Measurements from ENCODE around the gene PIMREG.

Gene PIMREG, protein sequence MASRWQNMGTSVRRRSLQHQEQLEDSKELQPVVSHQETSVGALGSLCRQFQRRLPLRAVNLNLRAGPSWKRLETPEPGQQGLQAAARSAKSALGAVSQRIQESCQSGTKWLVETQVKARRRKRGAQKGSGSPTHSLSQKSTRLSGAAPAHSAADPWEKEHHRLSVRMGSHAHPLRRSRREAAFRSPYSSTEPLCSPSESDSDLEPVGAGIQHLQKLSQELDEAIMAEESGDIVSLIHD

DNA sequence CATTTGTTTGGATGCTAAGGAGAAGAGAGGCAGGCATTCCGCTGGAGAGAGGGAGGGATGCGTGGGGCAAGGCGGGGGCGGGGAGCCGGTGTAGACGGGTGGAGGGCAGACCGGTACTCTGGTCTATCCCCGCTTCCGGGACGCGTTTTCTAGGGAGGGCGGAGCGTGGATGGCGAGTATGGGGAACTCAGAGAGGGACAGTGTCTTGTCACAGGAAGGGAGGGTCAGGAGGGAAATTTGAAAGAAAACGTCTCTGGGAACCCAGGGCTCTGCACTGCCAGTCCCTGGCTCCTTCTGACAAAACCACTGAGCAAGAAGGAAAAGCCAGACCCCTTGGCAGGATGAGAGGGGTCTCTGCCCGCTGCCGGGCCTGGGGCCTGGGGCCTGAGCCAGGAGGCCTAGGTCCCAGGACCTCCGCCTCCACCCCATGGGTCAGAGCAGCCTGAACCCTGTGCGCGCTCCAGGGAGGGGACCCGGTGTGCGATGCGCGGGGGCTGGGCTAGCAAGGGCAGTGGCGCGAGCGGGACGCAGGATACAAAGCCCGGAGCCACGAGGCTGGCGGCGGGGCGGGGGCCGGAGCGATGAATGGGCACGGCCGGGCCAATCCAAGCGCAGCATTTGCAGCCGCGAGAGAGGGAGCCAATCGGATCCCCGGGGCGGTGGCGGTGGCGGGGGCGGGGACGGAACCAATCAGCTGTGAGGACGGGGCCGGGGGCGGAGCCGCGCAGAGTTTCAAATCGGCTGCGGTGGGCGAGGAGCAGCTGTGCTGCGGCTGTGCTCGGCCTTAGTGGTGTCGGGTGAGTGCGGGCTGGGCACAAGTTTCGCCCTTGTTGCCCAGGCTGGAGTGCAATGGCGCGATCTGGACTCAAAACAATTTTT, at the start of gene PIMREG:
PIMREG (plus strand) TSS at position 764 of the 879 bp plus-strand sequence. CDS start 656 bp downstream, outside the sequence.
- DNase-seq, result peak; percentile 69

DNA sequence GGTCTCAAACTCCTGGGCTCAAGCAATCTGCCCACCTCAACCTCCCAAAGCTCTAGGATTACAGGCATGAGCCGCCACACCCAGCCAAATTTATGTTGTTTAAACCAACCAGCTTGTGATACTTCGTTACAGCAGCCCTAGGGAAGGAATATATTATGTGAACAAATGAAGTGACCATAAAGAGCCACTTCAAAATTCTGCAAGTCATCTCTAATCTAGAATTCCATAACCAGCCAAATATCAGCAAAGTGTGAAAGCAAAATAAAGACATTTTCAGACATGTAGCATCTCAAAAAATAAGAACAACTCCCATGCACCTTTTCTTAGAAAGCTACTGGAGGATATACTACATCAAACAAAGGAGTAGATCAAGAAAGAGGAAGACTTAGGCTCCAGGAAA, 45.3 kb upstream of the PIMREG start:
- DNase-seq, result no peak

DNA sequence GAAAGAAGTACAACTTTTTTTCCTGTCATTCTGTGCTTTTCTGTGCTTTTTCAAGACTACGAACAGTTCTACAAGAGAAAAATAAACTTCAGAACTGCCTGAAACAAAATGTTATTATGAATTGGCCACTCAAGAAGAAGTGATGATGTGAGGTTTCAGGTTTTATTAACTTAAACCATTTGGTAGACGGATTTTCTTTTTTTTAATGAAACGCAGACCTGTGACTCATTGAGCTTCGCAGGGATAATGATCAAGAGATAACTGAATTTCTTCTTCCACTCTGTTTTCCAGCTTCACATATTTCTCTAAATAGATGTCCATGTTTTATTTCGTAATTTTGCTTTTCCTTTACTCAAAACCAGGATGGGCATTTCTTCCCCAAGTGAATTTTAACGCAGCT, 42.0 kb upstream of the PIMREG start:
- DNase-seq, result no peak

DNA sequence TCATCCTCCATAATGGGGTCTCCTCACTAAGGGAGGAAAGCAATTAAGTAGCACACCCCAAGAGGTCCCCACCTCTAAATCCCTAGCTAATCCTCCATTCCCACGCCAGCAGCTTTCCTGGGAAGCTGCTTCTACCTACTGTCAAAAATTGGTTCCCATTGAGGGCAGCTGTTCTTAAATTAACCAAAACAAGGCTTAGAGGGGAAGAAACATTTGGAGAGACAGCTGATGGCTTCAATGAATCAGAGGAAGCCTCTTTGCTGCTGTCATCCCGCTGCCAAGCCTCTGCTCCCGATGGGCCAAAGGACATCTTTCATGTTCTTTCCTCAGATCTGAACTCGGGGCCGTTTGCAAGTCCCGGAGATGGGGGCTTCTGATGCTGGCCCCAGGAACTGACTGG, 36.0 kb upstream of the PIMREG start:
- no peak for DNase-seq

DNA sequence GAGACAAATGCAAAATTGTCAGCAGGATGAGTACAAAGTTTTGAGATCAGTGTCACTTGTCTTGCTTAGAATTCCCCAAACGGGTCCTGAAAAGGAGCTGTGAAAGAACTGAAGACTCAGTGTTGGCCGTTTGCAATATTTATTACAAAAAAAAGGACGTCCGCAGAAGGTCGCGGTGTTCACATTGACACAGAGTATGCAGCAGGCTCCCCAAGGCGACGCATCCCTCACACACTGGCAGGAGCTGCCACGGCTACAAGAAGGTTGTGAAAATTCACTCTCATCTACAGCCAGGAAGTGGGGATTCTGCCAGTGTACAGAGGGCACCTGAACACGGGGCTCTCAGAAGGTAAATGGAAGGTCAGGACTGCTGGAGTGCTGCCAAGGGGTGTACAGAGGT, 35.5 kb upstream of the PIMREG start:
- DNase-seq, result no peak

DNA sequence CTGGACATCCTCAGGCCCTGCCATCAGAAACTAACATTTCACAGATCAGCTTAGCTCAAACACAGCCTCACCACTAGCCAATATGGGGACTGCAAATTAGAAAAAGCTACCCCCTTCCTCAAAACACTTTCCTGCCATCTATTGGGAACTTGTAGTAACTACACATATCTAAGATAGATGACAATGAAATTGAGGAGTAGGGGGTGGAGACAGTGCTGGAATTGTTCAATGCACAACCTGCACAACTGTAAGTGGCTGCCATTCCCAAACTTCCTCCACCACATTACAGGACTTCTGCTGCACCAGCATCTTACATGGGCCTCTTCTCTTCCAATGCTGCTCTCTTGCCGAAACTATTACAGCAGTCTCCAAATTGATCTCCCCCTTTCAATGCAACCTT, 31.2 kb upstream of the PIMREG start:
- peak; percentile 46 for DNase-seq

DNA sequence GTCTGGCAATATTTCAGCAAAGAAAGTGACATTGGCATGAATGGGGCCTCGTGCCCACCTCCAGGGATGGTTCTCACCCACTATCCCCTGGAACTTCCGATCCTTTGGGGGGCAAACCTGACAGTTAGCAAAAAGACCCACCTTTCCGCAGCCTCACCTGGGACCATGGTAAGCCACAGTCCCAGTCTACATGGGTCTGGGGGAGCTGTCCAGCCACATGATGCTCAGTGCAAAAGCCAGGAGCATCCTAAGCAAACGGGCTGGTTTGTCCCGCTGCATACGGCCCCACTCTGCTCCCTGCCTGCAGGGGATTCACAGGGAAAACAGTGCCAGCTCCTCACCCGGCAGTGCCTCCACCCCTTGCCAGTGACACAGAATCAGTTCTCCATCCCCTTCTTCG, 28.6 kb upstream of the PIMREG start:
- no peak for DNase-seq

DNA sequence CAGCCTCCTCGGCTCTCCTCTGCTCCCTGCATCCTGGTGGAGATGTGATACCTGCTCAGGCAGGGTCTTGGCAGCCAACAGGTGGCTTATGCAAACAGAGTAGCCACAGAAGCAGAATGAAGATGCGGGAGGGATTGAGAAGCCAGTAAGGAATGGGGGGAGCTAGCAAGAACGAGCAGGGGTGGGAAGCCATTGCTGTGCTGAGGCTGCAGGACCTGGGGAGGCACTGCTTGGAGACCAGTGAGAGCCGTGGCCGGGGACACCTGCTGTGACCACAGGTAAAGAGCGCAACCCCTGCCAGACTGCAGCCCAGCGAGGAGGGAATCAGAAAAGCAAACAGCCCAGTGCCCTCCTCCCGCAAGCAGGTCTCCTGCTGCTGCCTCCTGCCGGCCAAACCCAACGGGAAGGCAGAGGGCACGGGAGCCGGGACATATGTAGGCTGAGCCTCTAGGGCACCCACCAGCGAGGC, 24.0 kb upstream of the PIMREG start:
- peak; percentile 9 for DNase-seq

DNA sequence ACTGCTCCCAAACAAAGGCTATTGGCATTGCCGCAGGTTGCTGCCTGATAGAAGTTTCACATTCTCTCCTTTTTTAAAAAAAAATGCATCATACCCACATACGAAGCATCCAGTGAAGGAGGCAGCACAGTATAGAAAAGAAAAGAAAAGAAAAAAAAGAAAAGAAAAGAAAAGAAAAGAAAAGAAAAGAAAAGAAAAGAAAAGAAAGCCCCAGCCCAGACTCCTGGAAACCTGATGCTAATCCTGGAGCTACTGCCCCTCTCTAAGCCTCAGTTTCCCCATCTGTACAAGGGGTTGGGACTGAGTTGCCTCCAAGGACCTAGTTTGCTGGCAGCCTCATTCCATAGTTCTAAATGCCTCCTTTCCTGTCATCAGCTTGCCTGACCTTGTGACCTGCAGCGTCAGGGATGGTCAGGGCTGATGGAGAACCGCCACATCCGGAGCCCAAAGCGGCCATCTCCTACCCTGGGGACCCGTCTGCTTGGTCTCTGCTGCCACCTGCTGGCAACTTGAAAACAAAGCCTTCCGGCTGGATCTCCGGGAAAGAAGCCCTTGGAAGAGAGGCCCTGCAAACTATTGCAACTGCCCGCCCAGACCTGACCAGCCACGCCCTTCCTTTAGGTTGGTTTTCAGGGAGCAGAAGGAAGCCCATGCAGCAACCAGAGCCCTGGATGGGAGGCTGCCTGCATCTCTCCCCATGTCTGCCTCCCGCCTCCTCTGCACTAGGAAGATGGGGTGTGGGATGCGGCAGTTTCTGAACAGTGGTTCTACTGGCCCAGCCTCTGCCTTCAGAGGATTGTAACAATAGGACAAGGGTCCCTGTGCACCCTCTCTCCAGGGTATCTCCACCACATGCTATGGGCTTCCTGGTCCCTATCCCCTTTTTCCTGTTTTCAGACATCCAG, 22.3 kb upstream of the PIMREG start:
- DNase-seq, result peak; percentile 66

DNA sequence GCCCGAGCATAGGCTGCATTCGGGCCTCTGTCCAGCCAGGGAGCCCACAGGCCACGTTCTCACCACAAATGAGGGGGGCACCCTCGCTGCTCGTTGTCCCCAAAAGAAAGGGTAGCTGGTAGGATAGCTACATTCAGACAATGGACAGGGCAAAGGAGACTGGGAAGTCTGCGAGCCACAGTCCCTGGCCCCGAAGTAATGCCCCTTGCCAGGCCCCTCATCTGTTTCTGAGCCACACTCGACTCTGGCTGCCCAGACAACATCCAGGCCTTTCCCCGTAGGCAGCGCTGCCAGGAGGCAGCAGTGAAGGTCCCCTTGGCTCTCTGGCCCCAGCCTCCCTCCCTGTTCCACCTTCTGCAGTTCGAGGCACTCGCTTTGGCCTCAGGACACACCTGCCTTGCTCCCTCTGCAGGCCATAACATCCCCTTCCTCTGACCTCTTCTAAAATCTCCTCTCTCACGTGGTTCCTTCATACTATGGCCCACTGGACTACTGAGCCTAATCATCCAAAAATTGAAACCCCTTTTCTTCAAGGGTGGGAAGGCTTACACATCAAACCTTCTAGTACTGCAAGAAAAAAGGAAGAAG, 21.5 kb upstream of the PIMREG start:
- no peak for DNase-seq

DNA sequence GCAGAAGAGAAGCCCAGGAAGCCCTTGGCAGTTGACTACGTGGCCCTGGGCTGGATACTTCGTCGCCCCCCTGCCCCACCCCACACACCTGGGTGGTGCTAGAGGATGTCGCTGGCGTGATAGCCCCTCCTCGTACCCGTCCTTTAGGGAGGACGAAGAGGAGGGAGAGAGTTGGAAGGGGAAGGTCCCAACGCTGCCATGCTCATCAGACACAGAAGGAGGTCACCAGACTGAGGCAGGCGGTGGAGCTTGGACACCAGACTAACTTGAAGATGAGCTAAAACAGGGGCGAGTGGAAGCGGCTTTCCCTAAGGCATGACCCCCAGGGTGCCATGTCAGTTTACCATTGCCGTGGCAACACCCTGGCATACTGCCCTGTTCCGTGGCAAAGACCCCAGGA, 20.3 kb upstream of the PIMREG start:
- DNase-seq, result no peak

DNA sequence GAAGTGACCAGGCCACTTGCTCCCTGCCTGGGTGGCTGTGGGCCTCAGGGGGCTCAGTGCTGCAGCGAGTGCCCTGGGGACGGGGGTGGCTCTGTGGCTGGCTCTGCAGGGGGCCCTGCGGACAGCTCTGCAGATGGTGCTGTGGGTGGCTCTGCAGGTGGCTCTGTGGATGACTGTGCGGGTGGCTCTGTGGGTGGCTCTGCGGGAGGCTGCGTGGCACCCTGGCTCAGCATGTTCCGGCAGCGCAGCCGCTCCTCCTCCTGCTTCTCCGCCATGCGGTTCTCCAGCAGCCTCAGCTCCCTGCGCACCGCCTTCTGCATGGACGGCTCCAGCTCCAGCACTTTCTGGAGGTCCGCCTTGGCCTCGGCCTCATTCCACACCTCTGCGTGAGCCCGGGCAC, 18.8 kb upstream of the PIMREG start:
- no peak for DNase-seq

DNA sequence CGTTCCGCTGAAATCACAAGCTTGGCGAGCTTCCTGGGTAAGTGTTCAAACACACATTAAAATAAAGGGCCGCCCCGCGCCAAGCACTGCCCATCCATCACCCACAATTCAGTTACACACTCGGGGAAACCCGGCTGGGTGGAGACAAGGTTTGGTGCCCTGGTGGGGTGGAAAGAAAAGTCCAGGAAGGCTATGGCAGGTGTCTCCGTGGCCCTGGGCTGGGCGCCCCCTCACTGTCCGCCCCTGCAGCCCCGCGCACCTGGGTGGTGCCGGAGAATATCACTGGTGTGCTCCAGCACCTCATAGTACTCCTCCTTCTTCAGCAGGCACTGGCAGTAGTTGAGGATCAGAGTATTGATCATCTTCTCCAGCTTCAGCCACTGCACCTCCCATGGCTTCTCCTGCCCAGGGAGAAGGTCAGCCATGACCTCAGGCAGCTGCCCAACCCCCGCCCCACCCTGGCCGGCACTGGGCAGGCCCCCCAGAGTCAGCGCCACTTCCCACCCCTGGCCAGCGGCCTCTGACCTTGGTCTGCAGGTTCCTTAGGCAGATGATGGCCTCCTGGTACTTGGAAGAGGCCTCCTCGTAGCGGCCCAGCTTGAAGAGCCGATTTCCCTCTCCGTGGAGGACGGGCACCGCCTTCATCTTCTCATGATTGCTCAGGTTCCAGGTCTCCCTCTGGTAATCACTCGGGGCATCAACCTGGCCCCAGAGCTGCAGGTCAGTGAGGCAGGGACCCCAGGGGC, 17.7 kb upstream of the PIMREG start:
- DNase-seq, result no peak

DNA sequence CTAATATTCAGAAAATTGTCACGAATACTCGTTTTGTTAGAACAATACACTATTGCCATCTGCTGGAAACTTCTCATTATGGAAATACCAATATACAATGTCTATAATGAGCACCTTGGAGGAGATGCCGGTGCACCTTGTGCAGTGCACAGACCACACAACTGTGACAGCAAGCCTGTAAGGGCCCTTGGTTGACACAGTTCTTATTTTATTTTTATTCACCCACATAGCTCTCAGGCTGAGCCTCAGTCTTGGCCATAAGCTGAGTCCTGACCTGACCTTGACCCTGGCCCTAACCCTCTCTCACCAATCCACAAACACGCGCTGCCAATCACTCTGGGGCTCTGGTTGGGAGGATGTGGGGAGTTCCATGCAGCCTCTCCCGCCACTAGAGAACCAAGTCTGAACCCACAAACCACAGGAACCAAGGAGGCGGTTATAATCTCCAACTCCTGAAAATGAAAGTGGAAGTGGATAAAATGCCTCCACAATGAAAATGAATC, 16.9 kb upstream of the PIMREG start:
- DNase-seq, result no peak

DNA sequence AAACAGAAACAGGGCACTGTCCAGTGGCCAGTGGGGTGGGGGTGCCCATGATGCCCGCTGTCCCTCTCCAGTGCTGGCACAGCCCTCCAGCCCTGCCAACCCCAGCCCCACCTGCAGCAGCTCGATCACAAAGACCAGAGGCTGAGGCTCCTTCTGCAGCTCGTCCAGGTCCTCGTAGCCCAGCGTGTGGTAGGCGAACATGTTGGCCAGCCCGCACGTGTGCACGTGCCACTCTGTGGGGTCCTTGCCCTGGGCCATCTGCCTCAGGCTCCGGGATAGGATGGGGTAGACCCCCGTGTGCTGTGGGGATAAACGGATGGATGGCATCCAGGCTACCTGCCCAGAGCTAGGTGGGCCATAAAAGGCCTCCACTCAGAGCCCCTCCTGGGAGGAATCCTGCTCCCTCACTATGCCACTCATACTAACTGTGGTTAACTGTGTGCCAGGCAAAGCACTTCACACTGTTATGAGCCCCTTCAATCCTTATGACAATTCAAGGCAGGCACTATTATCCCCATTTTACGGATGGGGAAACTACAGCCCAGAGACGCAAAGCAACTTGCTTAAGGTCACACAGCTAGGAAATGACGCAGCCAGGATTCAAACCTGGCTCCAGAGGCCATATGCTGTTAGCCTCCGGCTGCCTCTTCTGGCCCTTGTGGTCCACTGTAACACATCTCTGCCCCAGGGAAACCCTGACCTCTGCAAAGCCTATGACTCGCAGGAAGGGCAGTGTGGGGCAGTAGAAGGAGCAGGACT, 15.9 kb upstream of the PIMREG start:
- DNase-seq, result no peak

DNA sequence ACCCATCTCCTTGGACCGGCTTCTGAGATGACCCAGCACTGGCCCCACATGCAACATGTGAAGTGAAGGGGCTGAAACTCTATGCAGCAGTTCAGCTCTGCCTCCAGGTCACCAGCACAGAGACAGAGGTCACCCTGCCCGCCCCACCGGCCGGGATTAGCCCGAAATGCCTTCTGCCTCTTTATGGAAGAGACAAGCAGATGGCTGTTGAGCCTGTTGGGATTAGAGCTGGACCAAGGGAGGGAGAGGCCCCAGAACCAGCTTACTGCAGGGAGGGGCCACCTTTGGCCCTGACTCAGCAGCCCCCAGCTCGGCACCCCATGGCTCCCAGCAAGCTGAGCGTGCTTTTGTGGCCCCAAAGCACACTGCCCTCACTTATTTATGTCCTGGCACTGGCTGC, 15.0 kb upstream of the PIMREG start:
- DNase-seq, result no peak

DNA sequence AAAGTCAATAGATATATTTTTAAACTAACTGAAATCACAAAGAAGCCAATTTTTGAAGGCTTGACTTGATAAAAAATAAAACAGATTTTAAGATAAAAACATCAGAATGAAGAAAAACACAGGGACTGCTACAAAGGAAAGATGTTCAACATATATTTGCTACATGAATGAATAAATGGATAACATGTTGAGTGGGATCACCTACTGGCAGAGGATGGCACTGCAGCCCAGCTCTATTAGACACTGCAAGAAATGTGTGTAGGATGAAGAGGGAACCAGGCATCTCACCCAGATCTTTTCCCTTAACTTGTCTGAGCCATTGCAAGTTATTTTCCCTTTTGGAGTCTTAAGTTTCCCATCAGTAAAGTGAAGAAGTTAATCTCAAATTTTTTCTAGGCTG, 13.5 kb upstream of the PIMREG start:
- peak; percentile 5 for DNase-seq

DNA sequence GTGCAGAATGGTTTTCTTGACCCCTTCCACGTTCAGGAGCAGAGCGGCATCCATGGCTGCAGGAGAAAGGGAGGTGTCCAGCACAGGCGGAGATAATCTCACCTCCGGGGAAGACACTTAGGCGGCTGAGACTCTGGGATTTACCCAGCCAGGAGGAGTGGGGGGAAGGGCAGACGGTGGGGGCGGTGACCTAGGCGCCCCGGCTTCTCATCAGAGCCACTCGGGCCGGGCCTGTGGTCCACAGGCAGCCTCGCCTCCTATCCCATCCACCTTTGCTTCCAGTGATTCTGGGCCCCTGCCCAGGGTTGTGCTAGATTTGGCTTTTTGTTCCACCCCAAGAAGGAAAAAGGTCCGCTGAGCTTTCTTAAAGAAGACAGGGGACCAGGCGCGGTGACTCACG, 9.2 kb upstream of the PIMREG start, which contains the start of gene AIPL1:
AIPL1 (minus strand) TSS at position 71 of the 400 bp plus-strand sequence; CDS start at position 54, 17 bp downstream.
- DNase-seq, result no peak

DNA sequence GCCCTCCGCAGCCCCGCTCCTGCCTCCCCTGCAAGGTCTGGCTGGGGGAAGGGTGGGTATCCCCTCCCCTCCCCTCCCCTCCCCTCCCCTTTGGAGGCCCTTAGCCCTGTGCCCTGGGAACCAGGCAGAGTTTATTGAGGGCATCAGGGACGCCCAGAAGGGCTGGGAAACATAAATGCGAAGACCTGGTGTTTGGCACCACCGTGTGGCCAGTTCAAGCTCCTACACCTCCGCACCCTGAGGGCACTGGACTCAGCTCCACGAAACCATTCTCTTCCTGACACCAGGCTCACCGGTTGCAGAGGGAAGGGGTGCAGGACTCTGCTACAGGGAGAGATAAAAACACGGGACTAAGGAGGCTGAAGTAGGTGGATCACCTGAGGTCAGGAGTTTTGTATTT, 8.3 kb upstream of the PIMREG start:
- DNase-seq, result peak; percentile 58

DNA sequence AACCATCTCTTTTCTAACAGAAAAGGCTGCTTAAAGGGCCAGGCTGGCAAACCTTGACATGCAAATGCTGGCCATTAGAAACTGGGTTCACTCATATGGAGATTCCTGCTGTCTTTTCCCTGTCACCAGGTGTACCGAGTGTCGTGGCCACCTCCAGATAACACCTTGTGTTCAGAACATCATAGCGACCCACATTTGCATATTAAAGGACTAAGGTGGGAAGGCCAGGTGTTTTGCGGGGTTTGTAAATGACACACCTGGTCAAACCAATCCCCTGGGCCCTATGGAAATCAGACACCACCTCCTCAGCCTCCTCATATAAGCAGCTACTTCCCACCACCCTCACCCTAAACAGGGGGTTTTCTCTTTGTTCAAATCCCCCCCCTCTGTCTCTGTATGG, 6.8 kb upstream of the PIMREG start:
- DNase-seq, result no peak

DNA sequence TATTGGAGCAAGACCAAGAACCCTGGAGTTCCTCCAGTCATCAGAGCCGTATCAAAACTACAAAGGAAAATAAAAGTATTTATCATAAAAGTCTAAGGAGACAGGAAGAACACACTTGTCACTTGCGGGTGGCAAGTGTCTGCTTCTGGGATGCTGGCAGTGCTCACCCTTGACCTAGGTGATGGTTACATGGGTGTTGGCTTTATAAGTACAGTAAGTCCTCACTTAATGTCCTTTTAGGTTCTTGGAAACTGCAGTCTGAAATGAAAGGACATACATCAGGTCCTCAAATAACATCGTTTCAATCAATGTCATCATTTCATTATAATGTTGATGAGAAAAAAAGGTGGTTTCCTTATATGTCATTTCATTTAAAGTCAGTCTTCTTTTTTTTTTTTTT, 6.3 kb upstream of the PIMREG start:
- no peak for DNase-seq

Data from hematopoietic multipotent progenitor cell treated with erythropoietin and hydrocortisone succinate and interleukin-3 and kit ligand, for 8 days (in vitro differentiated cells).